GM12878 (cell line): Measurements from ENCODE around the gene PSMA1. TPM values are rescaled to one million over a fixed set of nuclear protein-coding genes. Genes with fewer than 3 reads are reported as not detected.

Experiments used
- EP300 ChIP-seq, 2 experiments: fragments of 150-350 bp in 1 of 2; IDR thresholded peaks; 2 replicates each; pipeline ENCODE4 v1.6.1; 2011 to 2012; ENCODE audit warnings: low read depth in 2 of 2, low read length in 2 of 2, borderline replicate concordance in 1 of 2, improper control_type of control experiment in 1 of 2, inconsistent platforms in 1 of 2; ENCODE audit not compliant: control insufficient read depth in 1 of 2
- FOS ChIP-seq: IDR thresholded peaks from 3 replicates; pipeline ENCODE4 v1.6.1; 2011; ENCODE audit warnings: borderline replicate concordance; ENCODE audit not compliant: insufficient read length; ENCODE audit errors: extremely low read depth
- FOXM1 ChIP-seq: IDR thresholded peaks from 2 replicates; pipeline ENCODE4 v1.6.1; 2012; ENCODE audit warnings: low read depth, mild to moderate bottlenecking, inconsistent platforms, low read length, moderate library complexity
- NFIC ChIP-seq: IDR thresholded peaks from 2 replicates; pipeline ENCODE4 v1.6.1; 2012; ENCODE audit warnings: low read depth, mild to moderate bottlenecking, inconsistent platforms, low read length, moderate library complexity
- SMC3 ChIP-seq: IDR thresholded peaks from 2 replicates; pipeline ENCODE4 v1.6.1; 2011; ENCODE audit warnings: low read length, improper control_type of control experiment, borderline replicate concordance
- SREBF2 ChIP-seq: IDR thresholded peaks from 2 replicates; pipeline ENCODE4 v1.6.1; 2012; ENCODE audit warnings: mild to moderate bottlenecking, low read length
- STAT3 ChIP-seq: IDR thresholded peaks from 2 replicates; pipeline ENCODE4 v1.6.1; 2011; ENCODE audit warnings: low read depth, low read length, improper control_type of control experiment
- TCF12 ChIP-seq: IDR thresholded peaks from 2 replicates; pipeline ENCODE4 v1.6.1; 2011; ENCODE audit warnings: low read depth, mild to moderate bottlenecking, low read length
- polyA plus RNA-seq, 11 experiments: library from polyadenylated mRNA; depleted of rRNA in 4 of 11; unstranded in 6 of 11; stranded (reverse) in 5 of 11; fragments of >200 nt; fragmentation: Nextera tagmentation in 4 of 11; fragmentation: Illumina TruSeq in 1 of 11; extraction: Ambion mirVana in 4 of 11; extraction: Trizol in 1 of 11; gene quantifications; 1 replicate in 1 of 11; 2 replicates in 10 of 11; pipeline versions ENCODE4 v1.2.1 to v1.2.3, GENCODE V29; 2011 to 2016; ENCODE audit warnings: inconsistent platforms in 2 of 11, missing spikeins in 2 of 11, low read depth in 1 of 11
- total RNA-seq, 4 experiments: library from RNA; depleted of rRNA in 3 of 4; stranded (reverse); fragments of >200 nt in 3 of 4; fragmentation: Illumina TruSeq in 1 of 4; extraction: Trizol in 1 of 4; gene quantifications; 2 replicates each; pipeline versions ENCODE4 v1.2.1 to v1.2.3, GENCODE V29; 2013 to 2021
- TF ChIP-seq, protein P1 (sequence below): fragments of 450-650 bp; IDR thresholded peaks from 2 replicates; pipeline ENCODE4 v1.6.1; 2017; ENCODE audit warnings: mild to moderate bottlenecking
- TF ChIP-seq, protein P2 (sequence below), 3 experiments: IDR thresholded peaks in 2 of 3; conservative IDR thresholded peaks in 1 of 3; 2 replicates each; pipeline ENCODE4 v1.5.1; 2011; ENCODE audit warnings: low read depth in 3 of 3, low read length in 3 of 3, mild to moderate bottlenecking in 3 of 3, control low read depth in 2 of 3, moderate library complexity in 2 of 3, inconsistent platforms in 1 of 3, mixed read lengths in 1 of 3; ENCODE audit not compliant: control insufficient read depth in 2 of 3, insufficient read depth in 1 of 3; ENCODE audit errors: extremely low read depth in 1 of 3
- TF ChIP-seq, protein P3 (sequence below): fragments of 150-350 bp; IDR thresholded peaks from 2 replicates; pipeline ENCODE4 v1.6.1; 2014; ENCODE audit warnings: mild to moderate bottlenecking, low read depth, low read length
- TF ChIP-seq, protein P4 (sequence below): fragments of 450-650 bp; IDR thresholded peaks from 2 replicates; pipeline ENCODE4 v1.6.1; 2017; ENCODE audit warnings: borderline replicate concordance
- TF ChIP-seq, protein P5 (sequence below): IDR thresholded peaks from 2 replicates; pipeline ENCODE4 v1.6.1; 2012; ENCODE audit warnings: low read depth, low read length, improper control_type of control experiment

The PSMA1 gene
- total and polyA plus RNA-seq, 10 of the 15 experiments (the other 5 are each of a cell fraction or from before 2014, with no cell fraction given): 185 to 678 (median 299) TPM

DNA sequence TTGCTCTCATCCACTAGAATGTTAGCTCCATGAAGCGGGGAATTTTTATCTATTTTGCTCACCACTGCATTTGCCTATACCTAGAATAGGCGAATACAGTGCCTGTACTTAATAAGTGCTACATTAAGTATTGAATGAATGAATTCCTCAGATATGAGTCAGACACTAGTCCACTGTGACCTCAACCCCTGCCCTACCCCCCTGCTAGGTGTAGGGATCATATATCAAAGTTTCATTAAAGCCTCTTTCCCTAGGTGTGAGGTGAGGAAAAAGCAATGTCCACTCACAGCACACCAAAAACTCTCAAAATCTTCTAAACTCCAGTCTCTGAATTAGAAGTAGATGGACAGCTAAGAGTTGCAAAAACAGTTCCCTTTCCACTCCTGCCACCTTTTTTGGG, 9.8 kb upstream of the PSMA1 start (continued):
- TF ChIP-seq NFIC (no peak), EP300 (IDR thresholded peaks at IDR 0.05; ENCODE audit: borderline replicate concordance in 1 of 2, control insufficient read depth in 1 of 2, low read depth in 2 of 2, low read length in 2 of 2) (no peak), FOS (no peak), SREBF2 (no peak), FOXM1 (no peak), SMC3 (no peak), TCF12 (no peak), STAT3 (no peak)
- TF ChIP-seq, protein P1, sequence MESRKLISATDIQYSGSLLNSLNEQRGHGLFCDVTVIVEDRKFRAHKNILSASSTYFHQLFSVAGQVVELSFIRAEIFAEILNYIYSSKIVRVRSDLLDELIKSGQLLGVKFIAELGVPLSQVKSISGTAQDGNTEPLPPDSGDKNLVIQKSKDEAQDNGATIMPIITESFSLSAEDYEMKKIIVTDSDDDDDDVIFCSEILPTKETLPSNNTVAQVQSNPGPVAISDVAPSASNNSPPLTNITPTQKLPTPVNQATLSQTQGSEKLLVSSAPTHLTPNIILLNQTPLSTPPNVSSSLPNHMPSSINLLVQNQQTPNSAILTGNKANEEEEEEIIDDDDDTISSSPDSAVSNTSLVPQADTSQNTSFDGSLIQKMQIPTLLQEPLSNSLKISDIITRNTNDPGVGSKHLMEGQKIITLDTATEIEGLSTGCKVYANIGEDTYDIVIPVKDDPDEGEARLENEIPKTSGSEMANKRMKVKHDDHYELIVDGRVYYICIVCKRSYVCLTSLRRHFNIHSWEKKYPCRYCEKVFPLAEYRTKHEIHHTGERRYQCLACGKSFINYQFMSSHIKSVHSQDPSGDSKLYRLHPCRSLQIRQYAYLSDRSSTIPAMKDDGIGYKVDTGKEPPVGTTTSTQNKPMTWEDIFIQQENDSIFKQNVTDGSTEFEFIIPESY: no peak
- TF ChIP-seq, protein P2, sequence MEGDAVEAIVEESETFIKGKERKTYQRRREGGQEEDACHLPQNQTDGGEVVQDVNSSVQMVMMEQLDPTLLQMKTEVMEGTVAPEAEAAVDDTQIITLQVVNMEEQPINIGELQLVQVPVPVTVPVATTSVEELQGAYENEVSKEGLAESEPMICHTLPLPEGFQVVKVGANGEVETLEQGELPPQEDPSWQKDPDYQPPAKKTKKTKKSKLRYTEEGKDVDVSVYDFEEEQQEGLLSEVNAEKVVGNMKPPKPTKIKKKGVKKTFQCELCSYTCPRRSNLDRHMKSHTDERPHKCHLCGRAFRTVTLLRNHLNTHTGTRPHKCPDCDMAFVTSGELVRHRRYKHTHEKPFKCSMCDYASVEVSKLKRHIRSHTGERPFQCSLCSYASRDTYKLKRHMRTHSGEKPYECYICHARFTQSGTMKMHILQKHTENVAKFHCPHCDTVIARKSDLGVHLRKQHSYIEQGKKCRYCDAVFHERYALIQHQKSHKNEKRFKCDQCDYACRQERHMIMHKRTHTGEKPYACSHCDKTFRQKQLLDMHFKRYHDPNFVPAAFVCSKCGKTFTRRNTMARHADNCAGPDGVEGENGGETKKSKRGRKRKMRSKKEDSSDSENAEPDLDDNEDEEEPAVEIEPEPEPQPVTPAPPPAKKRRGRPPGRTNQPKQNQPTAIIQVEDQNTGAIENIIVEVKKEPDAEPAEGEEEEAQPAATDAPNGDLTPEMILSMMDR (IDR thresholded peaks at IDR 0.05 in 2 of 3, conservative IDR thresholded peaks at IDR 0.05 in 1 of 3; ENCODE audit: control insufficient read depth in 2 of 3, extremely low read depth in 1 of 3, insufficient read depth in 1 of 3, low read depth in 3 of 3, low read length in 3 of 3): no peak
- TF ChIP-seq, protein P3, sequence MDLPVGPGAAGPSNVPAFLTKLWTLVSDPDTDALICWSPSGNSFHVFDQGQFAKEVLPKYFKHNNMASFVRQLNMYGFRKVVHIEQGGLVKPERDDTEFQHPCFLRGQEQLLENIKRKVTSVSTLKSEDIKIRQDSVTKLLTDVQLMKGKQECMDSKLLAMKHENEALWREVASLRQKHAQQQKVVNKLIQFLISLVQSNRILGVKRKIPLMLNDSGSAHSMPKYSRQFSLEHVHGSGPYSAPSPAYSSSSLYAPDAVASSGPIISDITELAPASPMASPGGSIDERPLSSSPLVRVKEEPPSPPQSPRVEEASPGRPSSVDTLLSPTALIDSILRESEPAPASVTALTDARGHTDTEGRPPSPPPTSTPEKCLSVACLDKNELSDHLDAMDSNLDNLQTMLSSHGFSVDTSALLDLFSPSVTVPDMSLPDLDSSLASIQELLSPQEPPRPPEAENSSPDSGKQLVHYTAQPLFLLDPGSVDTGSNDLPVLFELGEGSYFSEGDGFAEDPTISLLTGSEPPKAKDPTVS: no peak
- TF ChIP-seq, protein P4, sequence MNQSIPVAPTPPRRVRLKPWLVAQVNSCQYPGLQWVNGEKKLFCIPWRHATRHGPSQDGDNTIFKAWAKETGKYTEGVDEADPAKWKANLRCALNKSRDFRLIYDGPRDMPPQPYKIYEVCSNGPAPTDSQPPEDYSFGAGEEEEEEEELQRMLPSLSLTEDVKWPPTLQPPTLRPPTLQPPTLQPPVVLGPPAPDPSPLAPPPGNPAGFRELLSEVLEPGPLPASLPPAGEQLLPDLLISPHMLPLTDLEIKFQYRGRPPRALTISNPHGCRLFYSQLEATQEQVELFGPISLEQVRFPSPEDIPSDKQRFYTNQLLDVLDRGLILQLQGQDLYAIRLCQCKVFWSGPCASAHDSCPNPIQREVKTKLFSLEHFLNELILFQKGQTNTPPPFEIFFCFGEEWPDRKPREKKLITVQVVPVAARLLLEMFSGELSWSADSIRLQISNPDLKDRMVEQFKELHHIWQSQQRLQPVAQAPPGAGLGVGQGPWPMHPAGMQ: no peak
- TF ChIP-seq, protein P5, sequence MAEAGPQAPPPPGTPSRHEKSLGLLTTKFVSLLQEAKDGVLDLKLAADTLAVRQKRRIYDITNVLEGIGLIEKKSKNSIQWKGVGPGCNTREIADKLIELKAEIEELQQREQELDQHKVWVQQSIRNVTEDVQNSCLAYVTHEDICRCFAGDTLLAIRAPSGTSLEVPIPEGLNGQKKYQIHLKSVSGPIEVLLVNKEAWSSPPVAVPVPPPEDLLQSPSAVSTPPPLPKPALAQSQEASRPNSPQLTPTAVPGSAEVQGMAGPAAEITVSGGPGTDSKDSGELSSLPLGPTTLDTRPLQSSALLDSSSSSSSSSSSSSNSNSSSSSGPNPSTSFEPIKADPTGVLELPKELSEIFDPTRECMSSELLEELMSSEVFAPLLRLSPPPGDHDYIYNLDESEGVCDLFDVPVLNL: no peak
